IMR-90 (cell line): ENCODE measurements around the gene ACOXL. TPM values are rescaled to one million over a fixed set of nuclear protein-coding genes. Genes with fewer than 3 reads are reported as not detected.

Source experiments
- ATAC-seq: fragments of 200-7000 bp; cut with Tn5 transposase; 2 replicates; pipeline ENCODE4 v1.9.1; 2020; ENCODE audit warnings: low read depth, mild to moderate bottlenecking, moderate library complexity
- BruUV-seq: library from RNA; stranded (reverse); fragments of 400-500 nt; replicated peaks from 2 replicates; lab custom pipeline; 2021; lab: Mats Ljungman, UMichigan
- CTCF ChIA-PET: fragments of 300-600 bp; formaldehyde crosslinking; extraction: SDS; loops from one replicate; lab custom pipeline; 2021; ENCODE audit warnings: antibody characterized with exemption; lab: Yijun Ruan, JAX
- POLR2A ChIA-PET: fragments of 300-600 bp; sonication (Branson Sonifier 250); formaldehyde crosslinking; loops from one replicate; lab custom pipeline; 2022; ENCODE audit warnings: antibody characterized with exemption; ENCODE audit not compliant: unreplicated experiment; lab: Charles Lee
- DNase-seq: peaks from one replicate; pipeline ENCODE4 v3.0.0; 2013
- H2AFZ ChIP-seq: replicated peaks from 2 replicates; pipeline ENCODE3; 2013; ENCODE audit warnings: low read length, mild to moderate bottlenecking; ENCODE audit not compliant: poor library complexity
- H2AK5ac ChIP-seq: 2 replicates; pipeline ENCODE4 v1.6.1; 2013; ENCODE audit warnings: low read depth, low read length, inconsistent platforms
- H2AK9ac ChIP-seq: replicated peaks from 2 replicates; pipeline ENCODE3; 2013; ENCODE audit warnings: mild to moderate bottlenecking, low read depth, low read length, moderate library complexity; ENCODE audit not compliant: poor library complexity
- H2BK120ac ChIP-seq: 2 replicates; pipeline ENCODE4 v1.6.1; 2013; ENCODE audit warnings: low read depth, low read length, inconsistent platforms
- H2BK15ac ChIP-seq: 3 replicates; pipeline ENCODE4 v1.6.1; 2013; ENCODE audit warnings: low read depth, low read length, inconsistent platforms
- H2BK20ac ChIP-seq: 2 replicates; pipeline ENCODE4 v1.6.1; 2013; ENCODE audit warnings: low read depth, mild to moderate bottlenecking, inconsistent platforms, low read length, moderate library complexity
- H2BK5ac ChIP-seq: 2 replicates; pipeline ENCODE4 v1.6.1; 2013; ENCODE audit warnings: mild to moderate bottlenecking, low read depth, low read length, inconsistent platforms; ENCODE audit not compliant: poor library complexity, severe bottlenecking
- H3K14ac ChIP-seq: replicated peaks from 2 replicates; pipeline ENCODE4 v1.6.1; 2013; ENCODE audit warnings: low read depth, low read length, inconsistent platforms
- H3K18ac ChIP-seq: 2 replicates; pipeline ENCODE4 v1.6.1; 2013; ENCODE audit warnings: low read depth, low read length, control low read depth
- H3K23ac ChIP-seq: 2 replicates; pipeline ENCODE4 v1.6.1; 2013; ENCODE audit warnings: low read depth, low read length, inconsistent platforms
- H3K27ac ChIP-seq: 2 replicates; pipeline ENCODE4 v1.5.1; 2013; ENCODE audit warnings: mild to moderate bottlenecking, control low read depth, low read length; ENCODE audit not compliant: insufficient read depth
- H3K27me3 ChIP-seq: 2 replicates; pipeline ENCODE4 v1.6.1; 2013; ENCODE audit warnings: low read length; ENCODE audit not compliant: control insufficient read depth, insufficient read depth
- H3K36me3 ChIP-seq: 2 replicates; pipeline ENCODE4 v1.6.1; 2013; ENCODE audit warnings: low read length, mixed read lengths; ENCODE audit not compliant: control insufficient read depth, insufficient read depth
- H3K4ac ChIP-seq: 2 replicates; pipeline ENCODE4 v1.6.1; 2013; ENCODE audit warnings: low read depth, low read length, inconsistent platforms
- H3K4me1 ChIP-seq: 2 replicates; pipeline ENCODE4 v1.6.1; 2013; ENCODE audit warnings: low read length, mixed read lengths; ENCODE audit not compliant: control insufficient read depth, insufficient read depth
- H3K4me2 ChIP-seq: 2 replicates; pipeline ENCODE4 v1.6.1; 2013; ENCODE audit warnings: low read depth, mild to moderate bottlenecking, control low read depth, low read length, moderate library complexity
- H3K4me3 ChIP-seq: 2 replicates; pipeline ENCODE4 v1.5.1; 2013; ENCODE audit warnings: low read depth, mild to moderate bottlenecking, control low read depth, low read length, moderate library complexity; ENCODE audit not compliant: insufficient read depth
- H3K56ac ChIP-seq: 2 replicates; pipeline ENCODE4 v1.6.1; 2013; ENCODE audit warnings: low read length, inconsistent platforms; ENCODE audit not compliant: insufficient read depth; ENCODE audit errors: extremely low read depth
- H3K79me1 ChIP-seq, 2 experiments: 2 replicates each; pipeline ENCODE4 v1.6.1; 2013; ENCODE audit warnings: low read length in 2 of 2, inconsistent platforms in 1 of 2, low read depth in 1 of 2
- H3K9ac ChIP-seq: 2 replicates; pipeline ENCODE4 v1.6.1; 2013; ENCODE audit warnings: low read depth, low read length, control low read depth
- H3K9me1 ChIP-seq: 2 replicates; pipeline ENCODE4 v1.6.1; 2013; ENCODE audit warnings: low read length, inconsistent platforms; ENCODE audit not compliant: insufficient read depth
- H3K9me3 ChIP-seq: 2 replicates; pipeline ENCODE4 v1.6.1; 2013; ENCODE audit warnings: low read length; ENCODE audit not compliant: control insufficient read depth, insufficient read depth
- H4K20me1 ChIP-seq: 2 replicates; pipeline ENCODE4 v1.6.1; 2013; ENCODE audit warnings: low read length, inconsistent platforms; ENCODE audit not compliant: insufficient read depth
- H4K5ac ChIP-seq: 2 replicates; pipeline ENCODE4 v1.6.1; 2013; ENCODE audit warnings: mild to moderate bottlenecking, low read depth, low read length, control low read depth
- H4K8ac ChIP-seq, 2 experiments: 2 replicates each; pipeline ENCODE4 v1.6.1; 2013; ENCODE audit warnings: low read depth in 2 of 2, low read length in 2 of 2, control low read depth in 1 of 2, inconsistent platforms in 1 of 2
- H4K91ac ChIP-seq: 2 replicates; pipeline ENCODE4 v1.6.1; 2013; ENCODE audit warnings: low read depth, low read length, inconsistent platforms; ENCODE audit not compliant: insufficient read depth
- CEBPB ChIP-seq: IDR thresholded peaks from 2 replicates; pipeline ENCODE4 v1.6.1; 2012; ENCODE audit warnings: low read depth, low read length, improper control_type of control experiment
- MAFK ChIP-seq: IDR thresholded peaks from 2 replicates; pipeline ENCODE4 v1.6.1; 2012; ENCODE audit warnings: low read depth, low read length, improper control_type of control experiment
- MXI1 ChIP-seq: IDR thresholded peaks from 2 replicates; pipeline ENCODE4 v1.6.1; 2012; ENCODE audit warnings: low read depth, mild to moderate bottlenecking, low read length, moderate library complexity, borderline replicate concordance
- NFE2L2 ChIP-seq: fragments of 150-350 bp; IDR thresholded peaks from 2 replicates; pipeline ENCODE4 v1.6.1; 2016; ENCODE audit warnings: low read depth, mild to moderate bottlenecking, low read length
- POLR2A ChIP-seq: IDR thresholded peaks from 2 replicates; pipeline ENCODE4 v1.6.1; 2012; ENCODE audit warnings: mild to moderate bottlenecking, low read depth, low read length
- RAD21 ChIP-seq: IDR thresholded peaks from 2 replicates; pipeline ENCODE4 v1.6.1; 2012; ENCODE audit warnings: low read length, improper control_type of control experiment
- WGBS, 2 experiments: methylation state at CpG; one replicate each; pipeline versions ENCODE4 v1.1.5 to v1.1.7; 2013; ENCODE audit warnings: missing lambda C conversion rate in 2 of 2; ENCODE audit not compliant: insufficient read length in 1 of 2; ENCODE audit errors: extremely low coverage in 2 of 2; 5-methylcytosine and 5-hydroxymethylcytosine counted together
- dilution Hi-C: fragments of 300-500 bp; cut with HindIII; formaldehyde crosslinking; loops from one replicate; pipeline ENCODE4 v1.14.3; 2018; ENCODE audit warnings: low sequenced_read_pairs; ENCODE audit not compliant: unreplicated experiment
- in situ Hi-C: fragments of 300-500 bp; cut with MboI; formaldehyde crosslinking; loops from 3 replicates; pipeline ENCODE4 v1.14.3; 2019; ENCODE audit warnings: low sequenced_read_pairs, inconsistent platforms, mixed read lengths
- intact Hi-C: fragments of 100-400 bp; cut with micrococcal nuclease; formaldehyde crosslinking; loops from 2 replicates; pipeline ENCODE4 v1.10.0; 2022
- polyA plus RNA-seq, 3 experiments: library from polyadenylated mRNA; depleted of rRNA; stranded (reverse); fragments of >200 nt; gene quantifications; 2 replicates each; pipeline ENCODE4 v1.2.3, GENCODE V29; 2012; ENCODE audit warnings: low replicate concordance in 1 of 3
- total RNA-seq: library from RNA; depleted of rRNA; stranded (reverse); fragments of >200 nt; gene quantifications from 2 replicates; pipeline ENCODE4 v1.2.3, GENCODE V29; 2012
- TF ChIP-seq, protein P1 (sequence below): conservative IDR thresholded peaks from 2 replicates; pipeline ENCODE4 v1.5.1; 2012; ENCODE audit warnings: mild to moderate bottlenecking, low read depth, low read length, improper control_type of control experiment

ACOXL gene
- total and polyA plus RNA-seq, 2 of the 4 experiments (the other 2 are of a cell fraction), result not detected

- no peak for TF ChIP-seq RAD21
Measured at GRCh38 chr2:111031546-111032478, 299.4 kb downstream of the ACOXL start (continued).

DNA sequence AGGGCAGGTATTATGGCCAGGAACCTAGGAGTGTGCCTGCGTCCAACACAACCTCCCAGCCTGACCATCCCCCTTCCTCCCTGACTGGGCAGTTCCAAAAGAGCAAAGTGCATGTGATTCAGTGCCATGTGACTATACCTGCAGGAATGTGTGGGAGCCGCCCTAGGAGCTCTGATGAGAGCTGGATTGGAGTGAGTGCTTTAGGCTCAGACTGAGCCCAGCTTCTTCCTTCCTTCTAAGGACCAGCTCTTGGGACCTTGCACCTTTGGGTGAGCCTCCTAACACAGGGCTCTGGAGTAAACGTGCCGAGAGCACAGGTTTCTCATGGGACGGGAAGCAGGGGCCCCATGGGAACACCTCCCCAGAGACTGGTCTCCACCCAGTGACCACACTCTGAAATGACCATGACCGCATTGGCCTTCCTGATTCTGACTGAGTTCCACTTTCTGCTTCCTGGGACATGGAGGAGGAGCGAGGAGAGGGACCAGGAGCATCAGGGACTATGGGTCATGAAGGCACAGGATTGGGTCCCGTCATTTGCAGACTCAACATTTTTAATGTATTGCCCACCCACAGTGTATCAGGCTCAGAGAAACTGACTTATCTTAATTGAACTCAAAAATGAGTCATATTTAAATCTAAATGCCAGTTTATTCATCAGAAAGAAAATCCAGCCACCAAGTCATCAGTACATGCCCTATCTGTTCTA, 300.5 kb downstream of the ACOXL start:
- Histone ChIP-seq H4K5ac (no peak overlapping the region), H2BK120ac (no peak overlapping the region), H3K4me2 (no peak overlapping the region), H3K9ac (no peak overlapping the region), H3K9me3 (no peaks in the 10 kb centered on the region), H3K14ac (no peak overlapping the region), H2AK9ac (no peak overlapping the region), H2AFZ (no peak overlapping the region), H4K91ac (no peak overlapping the region), H3K18ac (no peak overlapping the region), H3K4ac (no peak overlapping the region), H2BK5ac (no peak overlapping the region), H3K4me3 (no peak overlapping the region), H3K4me1 (no peaks in the 10 kb centered on the region; the same call in 1 of the 2 replicates), H4K20me1 (no peaks in the 10 kb centered on the region), H3K27ac (no peak overlapping the region), H3K9me1 (no peaks in the 10 kb centered on the region), H2BK20ac (no peak overlapping the region), H3K36me3 (no peaks in the 10 kb centered on the region), H3K79me1 (no peaks in the 10 kb centered on the region), H2AK5ac (no peak overlapping the region), H3K27me3 (peaks cover 60% of the 10 kb centered on the region), H3K23ac (no peak overlapping the region), H2BK15ac (no peak overlapping the region), H3K56ac (no peak overlapping the region), H4K8ac (no peak overlapping the region)
- BruUV-seq, result no TSS peak
- DNase-seq (peak; percentile 1), ATAC-seq (no peak)
- WGBS, 2 experiments, result 100% methylated on average over 3 of the region's 8 CpGs; no CpG with 5 or more reads in 1 of the 2 experiments
- intact Hi-C loops, result no loop called here
- TF ChIP-seq RAD21, result no peak
- no peak for TF ChIP-seq CEBPB
- TF ChIP-seq POLR2A, result no peak
- TF ChIP-seq, protein P1, sequence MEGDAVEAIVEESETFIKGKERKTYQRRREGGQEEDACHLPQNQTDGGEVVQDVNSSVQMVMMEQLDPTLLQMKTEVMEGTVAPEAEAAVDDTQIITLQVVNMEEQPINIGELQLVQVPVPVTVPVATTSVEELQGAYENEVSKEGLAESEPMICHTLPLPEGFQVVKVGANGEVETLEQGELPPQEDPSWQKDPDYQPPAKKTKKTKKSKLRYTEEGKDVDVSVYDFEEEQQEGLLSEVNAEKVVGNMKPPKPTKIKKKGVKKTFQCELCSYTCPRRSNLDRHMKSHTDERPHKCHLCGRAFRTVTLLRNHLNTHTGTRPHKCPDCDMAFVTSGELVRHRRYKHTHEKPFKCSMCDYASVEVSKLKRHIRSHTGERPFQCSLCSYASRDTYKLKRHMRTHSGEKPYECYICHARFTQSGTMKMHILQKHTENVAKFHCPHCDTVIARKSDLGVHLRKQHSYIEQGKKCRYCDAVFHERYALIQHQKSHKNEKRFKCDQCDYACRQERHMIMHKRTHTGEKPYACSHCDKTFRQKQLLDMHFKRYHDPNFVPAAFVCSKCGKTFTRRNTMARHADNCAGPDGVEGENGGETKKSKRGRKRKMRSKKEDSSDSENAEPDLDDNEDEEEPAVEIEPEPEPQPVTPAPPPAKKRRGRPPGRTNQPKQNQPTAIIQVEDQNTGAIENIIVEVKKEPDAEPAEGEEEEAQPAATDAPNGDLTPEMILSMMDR, result no peak
- no peak for TF ChIP-seq MXI1
- TF ChIP-seq MAFK, result no peak
- TF ChIP-seq NFE2L2, result no peak
- dilution Hi-C loops, result no loop called here
- in situ Hi-C loops, result no loop called here
- POLR2A ChIA-PET, result no interaction called here
- CTCF ChIA-PET, result no interaction called here
